ENCODE measurements around the gene HACD2.

Gene HACD2

DNA sequence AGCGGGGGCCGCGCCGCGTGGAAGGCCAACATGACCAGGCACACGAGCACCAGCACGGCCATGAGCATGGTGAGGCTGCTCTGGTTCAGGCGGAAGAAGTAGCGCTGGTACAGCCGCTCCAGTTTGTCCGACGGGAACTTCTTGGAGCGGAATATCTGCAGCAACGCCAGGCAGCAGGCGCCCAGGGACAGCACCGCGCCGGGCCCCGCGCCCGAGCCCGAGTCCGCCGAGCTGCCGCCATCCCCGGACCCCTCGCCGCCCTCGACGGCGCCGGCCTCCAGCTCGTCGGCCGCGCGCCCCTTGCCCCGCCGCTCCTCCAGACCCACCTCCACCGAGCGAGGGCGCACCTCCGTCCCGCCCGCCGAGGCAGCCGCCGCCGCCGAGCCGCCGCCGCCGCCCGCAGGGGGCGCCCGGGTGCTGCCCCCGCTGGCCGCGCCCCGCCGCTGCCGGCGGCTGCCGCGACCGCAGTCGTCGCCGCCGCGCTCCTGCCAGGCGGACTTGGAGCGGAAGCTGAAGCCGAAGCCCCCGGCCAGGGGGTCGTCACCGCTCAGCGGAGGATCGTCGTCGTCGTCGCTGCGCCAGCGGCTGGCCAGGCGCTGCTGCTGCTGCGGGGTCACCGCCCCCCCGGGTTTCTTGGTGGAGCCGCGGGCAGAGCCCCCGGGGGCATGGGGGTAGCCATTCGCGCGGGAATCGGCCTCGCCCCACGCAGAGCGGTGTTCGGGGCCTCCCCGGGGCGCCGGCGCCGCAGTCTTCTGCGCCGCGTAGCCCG, 136.9 kb downstream of the HACD2 start:
- peak overlapping the region; percentile 31 for H3K4me2 ChIP-seq (ENCODE audit: low read length, poor library complexity, severe bottlenecking)
- no peak overlapping the region for H4K8ac ChIP-seq (ENCODE audit: low read length)
- no peak overlapping the region for H3K18ac ChIP-seq (ENCODE audit: low read depth in 1 of 2, low read length in 2 of 2)
- peak overlapping the region in 1 of 2 experiments; percentile 11 for H3K23ac ChIP-seq (ENCODE audit: low read length in 2 of 2)
- H3K9ac ChIP-seq (ENCODE audit: low read length) = no peak overlapping the region
- H3K36me3 ChIP-seq (ENCODE audit: control insufficient read depth in 1 of 2, insufficient read depth in 2 of 2, low read depth in 1 of 2, low read length in 2 of 2) = no peaks in the 10 kb centered on the region
- peak overlapping the region; percentile 2 for H4K91ac ChIP-seq (ENCODE audit: low read length)
- no peak overlapping the region for H3K27ac ChIP-seq (ENCODE audit: low read length, poor library complexity, severe bottlenecking)
- H3K14ac ChIP-seq (ENCODE audit: low read length in 2 of 2) = no peak overlapping the region
- no peak overlapping the region for H2BK15ac ChIP-seq (ENCODE audit: low read depth, poor library complexity, severe bottlenecking)
- H3K79me1 ChIP-seq (replicated peaks; ENCODE audit: low read length, poor library complexity, severe bottlenecking) = no peaks in the 10 kb centered on the region
- peaks cover 70 to 79% of the 10 kb centered on the region in 2 experiments for H3K27me3 ChIP-seq (ENCODE audit: control insufficient read depth in 1 of 2, insufficient read depth in 1 of 2, low read length in 2 of 2)
- 23% methylated on average over 69 of the region's 110 CpGs for WGBS
- no peak overlapping the region for H2BK12ac ChIP-seq (ENCODE audit: low read length in 2 of 2)
- H2AFZ ChIP-seq (ENCODE audit: low read depth, low read length) = no peak overlapping the region
- H2AK5ac ChIP-seq (ENCODE audit: low read length, severe bottlenecking) = no peak overlapping the region
- no peak overlapping the region for H3K4ac ChIP-seq (ENCODE audit: low read depth in 1 of 2, low read length in 2 of 2)
- H3K9me3 ChIP-seq (ENCODE audit: control insufficient read depth, low read length) = no peaks in the 10 kb centered on the region
- DNase-seq = no peak
- no peak overlapping the region for H2BK120ac ChIP-seq (ENCODE audit: low read depth, low read length)
- H2BK5ac ChIP-seq (ENCODE audit: low read depth, low read length, poor library complexity, severe bottlenecking) = no peak overlapping the region
- peak overlapping the region in 1 of 2 experiments; percentile 18 for H3K4me3 ChIP-seq (ENCODE audit: insufficient read depth in 1 of 2, low read depth in 1 of 2, low read length in 2 of 2)
- H3K4me1 ChIP-seq (ENCODE audit: control insufficient read depth, insufficient read depth, low read depth, low read length) = peaks cover 20% of the 10 kb centered on the region

- H3K4me1 ChIP-seq (ENCODE audit: control insufficient read depth, insufficient read depth, low read depth, low read length) = peaks cover 20% of the 10 kb centered on the region
- no peaks in the 10 kb centered on the region for H3K36me3 ChIP-seq (ENCODE audit: control insufficient read depth in 1 of 2, insufficient read depth in 2 of 2, low read depth in 1 of 2, low read length in 2 of 2)
- no peak overlapping the region for H2BK5ac ChIP-seq (ENCODE audit: low read depth, low read length, poor library complexity, severe bottlenecking)
- H2AK5ac ChIP-seq (ENCODE audit: low read length, severe bottlenecking) = no peak overlapping the region
- H2BK120ac ChIP-seq (ENCODE audit: low read depth, low read length) = no peak overlapping the region
- H3K79me1 ChIP-seq (replicated peaks; ENCODE audit: low read length, poor library complexity, severe bottlenecking) = no peaks in the 10 kb centered on the region
- 98% methylated on average over 27 of the region's 27 CpGs for WGBS
- H3K9me3 ChIP-seq (ENCODE audit: control insufficient read depth, low read length) = no peaks in the 10 kb centered on the region
- peak overlapping the region; percentile 2 for H4K91ac ChIP-seq (ENCODE audit: low read length)
- no peak overlapping the region for H2BK15ac ChIP-seq (ENCODE audit: low read depth, poor library complexity, severe bottlenecking)
- no peak overlapping the region for H3K27ac ChIP-seq (ENCODE audit: low read length, poor library complexity, severe bottlenecking)
- H2BK12ac ChIP-seq (ENCODE audit: low read length in 2 of 2) = no peak overlapping the region
- no peak overlapping the region for H4K8ac ChIP-seq (ENCODE audit: low read length)
- no peak overlapping the region for H3K23ac ChIP-seq (ENCODE audit: low read length in 2 of 2)
- no peak for DNase-seq
- no peak overlapping the region for H3K9ac ChIP-seq (ENCODE audit: low read length)
- no peak overlapping the region for H3K4ac ChIP-seq (ENCODE audit: low read depth in 1 of 2, low read length in 2 of 2)
- no peak overlapping the region for H3K4me2 ChIP-seq (ENCODE audit: low read length, poor library complexity, severe bottlenecking)
- H3K14ac ChIP-seq (ENCODE audit: low read length in 2 of 2) = no peak overlapping the region
- no peak overlapping the region for H3K18ac ChIP-seq (ENCODE audit: low read depth in 1 of 2, low read length in 2 of 2)
- H3K4me3 ChIP-seq (ENCODE audit: insufficient read depth in 1 of 2, low read depth in 1 of 2, low read length in 2 of 2) = no peak overlapping the region
- no peak overlapping the region for H2AFZ ChIP-seq (ENCODE audit: low read depth, low read length)
- peaks cover 74 to 82% of the 10 kb centered on the region in 2 experiments for H3K27me3 ChIP-seq (ENCODE audit: control insufficient read depth in 1 of 2, insufficient read depth in 1 of 2, low read length in 2 of 2)
Observed at GRCh38 chr3:123447416-123447748, 137.5 kb downstream of the HACD2 start.

DNA sequence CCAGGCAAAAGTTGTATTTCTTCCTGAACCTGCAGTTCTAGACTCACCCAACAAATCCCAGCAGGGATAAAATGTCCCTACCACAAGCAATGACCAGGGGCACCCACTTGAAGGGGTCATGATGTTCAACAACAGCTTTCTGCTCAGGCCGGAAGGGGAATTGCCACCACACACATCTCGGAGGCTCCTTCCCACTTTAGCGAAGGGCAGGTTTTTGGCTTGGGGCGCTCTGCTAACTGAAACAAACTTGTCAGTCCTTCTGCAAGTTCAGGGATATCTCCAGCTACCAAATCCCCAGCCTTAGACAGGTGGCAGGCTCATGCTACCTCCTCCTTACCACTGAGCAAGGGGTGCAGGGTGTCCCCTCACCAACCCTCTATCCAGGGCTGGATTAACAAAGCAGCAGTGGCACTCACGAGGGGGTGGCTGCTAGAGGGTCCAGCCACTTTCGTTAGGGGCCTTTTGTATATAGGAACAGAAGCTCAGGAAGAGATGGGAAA, 138.2 kb downstream of the HACD2 start:
- no peak overlapping the region for H2BK12ac ChIP-seq (ENCODE audit: low read length in 2 of 2)
- H4K8ac ChIP-seq (ENCODE audit: low read length) = no peak overlapping the region
- no peak overlapping the region for H4K91ac ChIP-seq (ENCODE audit: low read length)
- H2BK15ac ChIP-seq (ENCODE audit: low read depth, poor library complexity, severe bottlenecking) = no peak overlapping the region
- no peak overlapping the region for H2AK5ac ChIP-seq (ENCODE audit: low read length, severe bottlenecking)
- DNase-seq = no peak
- H3K9me3 ChIP-seq (ENCODE audit: control insufficient read depth, low read length) = no peaks in the 10 kb centered on the region
- H2BK120ac ChIP-seq (ENCODE audit: low read depth, low read length) = no peak overlapping the region
- no peak overlapping the region for H3K23ac ChIP-seq (ENCODE audit: low read length in 2 of 2)
- no peak overlapping the region for H3K4ac ChIP-seq (ENCODE audit: low read depth in 1 of 2, low read length in 2 of 2)
- peaks cover 82 to 87% of the 10 kb centered on the region in 2 experiments for H3K27me3 ChIP-seq (ENCODE audit: control insufficient read depth in 1 of 2, insufficient read depth in 1 of 2, low read length in 2 of 2)
- H2AFZ ChIP-seq (ENCODE audit: low read depth, low read length) = no peak overlapping the region
- H3K36me3 ChIP-seq (ENCODE audit: control insufficient read depth in 1 of 2, insufficient read depth in 2 of 2, low read depth in 1 of 2, low read length in 2 of 2) = no peaks in the 10 kb centered on the region
- no peak overlapping the region for H3K9ac ChIP-seq (ENCODE audit: low read length)
- peaks cover 20% of the 10 kb centered on the region for H3K4me1 ChIP-seq (ENCODE audit: control insufficient read depth, insufficient read depth, low read depth, low read length)
- no peak overlapping the region for H3K4me3 ChIP-seq (ENCODE audit: insufficient read depth in 1 of 2, low read depth in 1 of 2, low read length in 2 of 2)
- H3K4me2 ChIP-seq (ENCODE audit: low read length, poor library complexity, severe bottlenecking) = no peak overlapping the region
- H2BK5ac ChIP-seq (ENCODE audit: low read depth, low read length, poor library complexity, severe bottlenecking) = no peak overlapping the region
- no peaks in the 10 kb centered on the region for H3K79me1 ChIP-seq (replicated peaks; ENCODE audit: low read length, poor library complexity, severe bottlenecking)
- no peak overlapping the region for H3K14ac ChIP-seq (ENCODE audit: low read length in 2 of 2)
- WGBS = 92% methylated on average over 5 of the region's 6 CpGs
- no peak overlapping the region for H3K27ac ChIP-seq (ENCODE audit: low read length, poor library complexity, severe bottlenecking)
- H3K18ac ChIP-seq (ENCODE audit: low read depth in 1 of 2, low read length in 2 of 2) = no peak overlapping the region

DNA sequence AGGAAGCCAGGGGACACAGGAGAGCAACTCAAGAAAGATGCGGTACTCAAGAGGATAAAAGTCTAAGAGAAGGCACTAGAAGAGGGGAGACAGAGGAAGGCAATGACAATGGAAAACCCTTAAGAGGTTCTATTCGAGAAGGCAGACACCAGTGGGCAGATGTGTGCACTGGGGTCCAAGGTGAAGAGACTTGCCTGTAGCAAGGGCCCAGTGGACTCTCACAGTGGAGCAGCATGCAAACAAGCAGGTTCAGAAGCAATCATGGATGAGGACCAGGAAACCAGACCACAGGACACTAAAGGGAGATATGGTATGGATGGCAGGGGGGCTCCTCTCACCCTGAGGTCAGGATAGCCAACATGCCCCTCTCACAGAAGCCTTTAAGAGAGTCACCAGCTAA, 138.6 kb downstream of the HACD2 start:
- Histone ChIP-seq H3K18ac (ENCODE audit: low read depth in 1 of 2, low read length in 2 of 2) (no peak overlapping the region), H3K27ac (ENCODE audit: low read length, poor library complexity, severe bottlenecking) (no peak overlapping the region), H3K36me3 (ENCODE audit: control insufficient read depth in 1 of 2, insufficient read depth in 2 of 2, low read depth in 1 of 2, low read length in 2 of 2) (no peaks in the 10 kb centered on the region), H3K4ac (ENCODE audit: low read depth in 1 of 2, low read length in 2 of 2) (no peak overlapping the region), H2BK120ac (ENCODE audit: low read depth, low read length) (no peak overlapping the region), H3K23ac (ENCODE audit: low read length in 2 of 2) (no peak overlapping the region), H3K9me3 (ENCODE audit: control insufficient read depth, low read length) (no peaks in the 10 kb centered on the region), H3K79me1 (replicated peaks; ENCODE audit: low read length, poor library complexity, severe bottlenecking) (no peaks in the 10 kb centered on the region), H2AK5ac (ENCODE audit: low read length, severe bottlenecking) (no peak overlapping the region), H2BK12ac (ENCODE audit: low read length in 2 of 2) (no peak overlapping the region), H4K8ac (ENCODE audit: low read length) (no peak overlapping the region), H2AFZ (ENCODE audit: low read depth, low read length) (no peak overlapping the region), H3K14ac (ENCODE audit: low read length in 2 of 2) (no peak overlapping the region), H2BK15ac (ENCODE audit: low read depth, poor library complexity, severe bottlenecking) (no peak overlapping the region), H3K4me3 (ENCODE audit: insufficient read depth in 1 of 2, low read depth in 1 of 2, low read length in 2 of 2) (no peak overlapping the region), H3K4me1 (ENCODE audit: control insufficient read depth, insufficient read depth, low read depth, low read length) (peaks cover 20% of the 10 kb centered on the region), H3K4me2 (ENCODE audit: low read length, poor library complexity, severe bottlenecking) (no peak overlapping the region), H3K27me3 (ENCODE audit: control insufficient read depth in 1 of 2, insufficient read depth in 1 of 2, low read length in 2 of 2) (peaks cover 82 to 85% of the 10 kb centered on the region in 2 experiments), H2BK5ac (ENCODE audit: low read depth, low read length, poor library complexity, severe bottlenecking) (no peak overlapping the region), H4K91ac (ENCODE audit: low read length) (no peak overlapping the region), H3K9ac (ENCODE audit: low read length) (no peak overlapping the region)
- DNase-seq = no peak
- 91% methylated on average over 2 of the region's 2 CpGs for WGBS

Measured in mesenchymal stem cell (in vitro differentiated cells and primary cell).